ENCODE measurements around the gene DRGX.

DNA sequence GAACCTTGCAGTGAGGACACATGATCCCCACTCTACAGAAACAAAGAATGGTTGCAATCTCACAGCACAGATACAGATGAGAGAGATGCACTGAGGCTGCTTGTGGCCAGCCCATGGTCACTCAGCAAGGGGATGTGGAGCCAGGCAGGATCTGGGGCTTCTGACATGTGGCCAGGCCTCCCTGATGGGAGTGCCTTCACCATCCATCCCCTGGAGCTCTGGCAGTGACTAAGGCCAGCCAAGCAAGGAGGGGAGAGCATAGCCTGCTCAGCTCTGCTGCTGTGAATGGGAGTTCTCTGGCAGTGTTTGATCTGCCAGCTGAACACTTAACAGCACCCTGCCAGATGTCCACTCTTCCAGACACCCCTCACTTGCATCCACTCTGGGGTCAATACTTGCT, 77.1 kb downstream of the DRGX start:
- TF ChIP-seq, protein P1, sequence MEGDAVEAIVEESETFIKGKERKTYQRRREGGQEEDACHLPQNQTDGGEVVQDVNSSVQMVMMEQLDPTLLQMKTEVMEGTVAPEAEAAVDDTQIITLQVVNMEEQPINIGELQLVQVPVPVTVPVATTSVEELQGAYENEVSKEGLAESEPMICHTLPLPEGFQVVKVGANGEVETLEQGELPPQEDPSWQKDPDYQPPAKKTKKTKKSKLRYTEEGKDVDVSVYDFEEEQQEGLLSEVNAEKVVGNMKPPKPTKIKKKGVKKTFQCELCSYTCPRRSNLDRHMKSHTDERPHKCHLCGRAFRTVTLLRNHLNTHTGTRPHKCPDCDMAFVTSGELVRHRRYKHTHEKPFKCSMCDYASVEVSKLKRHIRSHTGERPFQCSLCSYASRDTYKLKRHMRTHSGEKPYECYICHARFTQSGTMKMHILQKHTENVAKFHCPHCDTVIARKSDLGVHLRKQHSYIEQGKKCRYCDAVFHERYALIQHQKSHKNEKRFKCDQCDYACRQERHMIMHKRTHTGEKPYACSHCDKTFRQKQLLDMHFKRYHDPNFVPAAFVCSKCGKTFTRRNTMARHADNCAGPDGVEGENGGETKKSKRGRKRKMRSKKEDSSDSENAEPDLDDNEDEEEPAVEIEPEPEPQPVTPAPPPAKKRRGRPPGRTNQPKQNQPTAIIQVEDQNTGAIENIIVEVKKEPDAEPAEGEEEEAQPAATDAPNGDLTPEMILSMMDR (IDR thresholded peaks at IDR 0.05; ENCODE audit: poor library complexity), result no peak
- TF ChIP-seq EZH2 (IDR thresholded peaks at IDR 0.05; ENCODE audit: borderline replicate concordance), result no peak
